Measurements from ENCODE around the gene ASTL.

Gene ASTL

GRCh38 chr2:96156011-96156820, 17.9 kb upstream of the ASTL start:
- no peak for TF ChIP-seq REST (IDR thresholded peaks at IDR 0.05; ENCODE audit: low read depth)

GRCh38 chr2:96154506-96155380, 16.4 kb upstream of the ASTL start:
- no peak for TF ChIP-seq CEBPB (IDR thresholded peaks at IDR 0.05)
- TF ChIP-seq USF1 (IDR thresholded peaks at IDR 0.05) = no peak
- TF ChIP-seq EGR1 (IDR thresholded peaks at IDR 0.05) = no peak
- TF ChIP-seq YY1 (IDR thresholded peaks at IDR 0.05; ENCODE audit: low read depth) = no peak
- TF ChIP-seq TCF12 (IDR thresholded peaks at IDR 0.05; ENCODE audit: low read depth) = no peak
- TF ChIP-seq ZBTB7A (IDR thresholded peaks at IDR 0.05; ENCODE audit: low read depth) = no peak
- no peak for TF ChIP-seq TEAD4 (IDR thresholded peaks at IDR 0.05)
- TF ChIP-seq RAD21 (IDR thresholded peaks at IDR 0.05; ENCODE audit: low read depth) = no peak
- no peak for TF ChIP-seq EP300 (IDR thresholded peaks at IDR 0.05; ENCODE audit: borderline replicate concordance)
- no peak for TF ChIP-seq MAX (IDR thresholded peaks at IDR 0.05)
- no peak for TF ChIP-seq REST (IDR thresholded peaks at IDR 0.05; ENCODE audit: low read depth)
- TF ChIP-seq TAF1 (IDR thresholded peaks at IDR 0.05; ENCODE audit: low read depth) = no peak
- TF ChIP-seq NFIC (IDR thresholded peaks at IDR 0.05) = no peak
- no peak for TF ChIP-seq CREB1 (IDR thresholded peaks at IDR 0.05; ENCODE audit: low read depth)

- no peak for TF ChIP-seq CEBPB (IDR thresholded peaks at IDR 0.05)
- TF ChIP-seq REST (IDR thresholded peaks at IDR 0.05; ENCODE audit: low read depth) = no peak
- TF ChIP-seq NFIC (IDR thresholded peaks at IDR 0.05) = no peak
- no peak for TF ChIP-seq YY1 (IDR thresholded peaks at IDR 0.05; ENCODE audit: low read depth)
- no peak for TF ChIP-seq ZBTB7A (IDR thresholded peaks at IDR 0.05; ENCODE audit: low read depth)
- no peak for TF ChIP-seq RAD21 (IDR thresholded peaks at IDR 0.05; ENCODE audit: low read depth)
- TF ChIP-seq EP300 (IDR thresholded peaks at IDR 0.05; ENCODE audit: borderline replicate concordance) = no peak
- no peak for TF ChIP-seq TEAD4 (IDR thresholded peaks at IDR 0.05)
- TF ChIP-seq USF1 (IDR thresholded peaks at IDR 0.05) = no peak
- no peak for TF ChIP-seq TAF1 (IDR thresholded peaks at IDR 0.05; ENCODE audit: low read depth)
- no peak for TF ChIP-seq MAX (IDR thresholded peaks at IDR 0.05)
- TF ChIP-seq TCF12 (IDR thresholded peaks at IDR 0.05; ENCODE audit: low read depth) = no peak
- no peak for TF ChIP-seq FOXM1 (IDR thresholded peaks at IDR 0.05; ENCODE audit: borderline replicate concordance, low read depth)
- TF ChIP-seq CREB1 (IDR thresholded peaks at IDR 0.05; ENCODE audit: low read depth) = no peak
- no peak for TF ChIP-seq EGR1 (IDR thresholded peaks at IDR 0.05)
Measured at GRCh38 chr2:96153991-96154431, 15.7 kb upstream of the ASTL start.

GRCh38 chr2:96153291-96153713, 15.0 kb upstream of the ASTL start:
- TF ChIP-seq TAF1 (IDR thresholded peaks at IDR 0.05; ENCODE audit: low read depth) (no peak), TCF12 (IDR thresholded peaks at IDR 0.05; ENCODE audit: low read depth) (no peak), EGR1 (IDR thresholded peaks at IDR 0.05) (no peak), MAX (IDR thresholded peaks at IDR 0.05) (no peak), CEBPB (IDR thresholded peaks at IDR 0.05) (no peak), ZBTB7A (IDR thresholded peaks at IDR 0.05; ENCODE audit: low read depth) (no peak), EP300 (IDR thresholded peaks at IDR 0.05; ENCODE audit: borderline replicate concordance) (no peak), FOXM1 (IDR thresholded peaks at IDR 0.05; ENCODE audit: borderline replicate concordance, low read depth) (no peak), USF1 (IDR thresholded peaks at IDR 0.05) (no peak), REST (IDR thresholded peaks at IDR 0.05; ENCODE audit: low read depth) (no peak)
